PC-9 (cell line): Measurements from ENCODE around the gene GLRX2.

ENCODE experiments used
- EZH2 ChIP-seq: fragments of 200-600 bp; sonication (generic); IDR thresholded peaks from 2 replicates; pipeline ENCODE4 v1.8.0; 2017; ENCODE audit warnings: antibody characterized with exemption, low read depth
- TF ChIP-seq, protein P1 (sequence below): fragments of 200-600 bp; sonication (generic); conservative IDR thresholded peaks from 2 replicates; pipeline ENCODE4 v1.6.1; 2017; ENCODE audit warnings: mixed run types, antibody characterized with exemption, mild to moderate bottlenecking, moderate library complexity

DNA sequence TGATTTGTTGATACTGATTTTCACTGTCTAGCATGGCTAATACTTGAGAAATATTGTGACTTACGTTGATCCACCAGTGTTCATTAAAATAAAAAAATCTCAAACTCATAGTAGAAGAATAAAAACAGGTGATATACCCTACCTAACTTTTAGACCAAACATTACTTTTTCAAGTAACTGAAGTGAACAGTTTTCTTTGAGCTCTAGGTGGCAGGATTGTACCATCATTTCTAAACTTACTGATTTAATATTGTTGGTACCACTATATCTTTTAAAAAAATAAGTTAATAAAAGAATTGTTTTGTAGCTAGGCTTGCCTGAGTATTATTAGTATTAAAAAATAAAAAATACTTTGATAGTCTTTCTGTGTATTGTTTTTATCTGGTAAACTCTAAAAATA lies 38.1 kb upstream of the GLRX2 start:
- TF ChIP-seq, protein P1, sequence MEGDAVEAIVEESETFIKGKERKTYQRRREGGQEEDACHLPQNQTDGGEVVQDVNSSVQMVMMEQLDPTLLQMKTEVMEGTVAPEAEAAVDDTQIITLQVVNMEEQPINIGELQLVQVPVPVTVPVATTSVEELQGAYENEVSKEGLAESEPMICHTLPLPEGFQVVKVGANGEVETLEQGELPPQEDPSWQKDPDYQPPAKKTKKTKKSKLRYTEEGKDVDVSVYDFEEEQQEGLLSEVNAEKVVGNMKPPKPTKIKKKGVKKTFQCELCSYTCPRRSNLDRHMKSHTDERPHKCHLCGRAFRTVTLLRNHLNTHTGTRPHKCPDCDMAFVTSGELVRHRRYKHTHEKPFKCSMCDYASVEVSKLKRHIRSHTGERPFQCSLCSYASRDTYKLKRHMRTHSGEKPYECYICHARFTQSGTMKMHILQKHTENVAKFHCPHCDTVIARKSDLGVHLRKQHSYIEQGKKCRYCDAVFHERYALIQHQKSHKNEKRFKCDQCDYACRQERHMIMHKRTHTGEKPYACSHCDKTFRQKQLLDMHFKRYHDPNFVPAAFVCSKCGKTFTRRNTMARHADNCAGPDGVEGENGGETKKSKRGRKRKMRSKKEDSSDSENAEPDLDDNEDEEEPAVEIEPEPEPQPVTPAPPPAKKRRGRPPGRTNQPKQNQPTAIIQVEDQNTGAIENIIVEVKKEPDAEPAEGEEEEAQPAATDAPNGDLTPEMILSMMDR: peak; percentile 59
- TF ChIP-seq EZH2: no peak
